A673 (cell line): ENCODE measurements around the gene LMO1. TPM values are rescaled to one million over a fixed set of nuclear protein-coding genes. Genes with fewer than 3 reads are reported as not detected.

Source experiments
- BruUV-seq: library from RNA; stranded (reverse); fragments of 400-500 nt; replicated peaks from 2 replicates; lab custom pipeline; 2021; lab: Mats Ljungman, UMichigan
- CTCF ChIA-PET: fragments of 300-600 bp; sonication (Branson Sonifier 250); formaldehyde crosslinking; loops from one replicate; lab custom pipeline; 2022; ENCODE audit warnings: antibody characterized with exemption; lab: Charles Lee
- POLR2A ChIA-PET: fragments of 300-600 bp; sonication (Branson Sonifier 250); formaldehyde crosslinking; loops from one replicate; lab custom pipeline; 2022; ENCODE audit warnings: antibody characterized with exemption; ENCODE audit not compliant: low non-redundant PET; lab: Charles Lee
- DNase-seq: peaks from one replicate; pipeline ENCODE4 v3.0.0-alpha.2; 2015; ENCODE audit warnings: low spot score
- H3K27ac ChIP-seq: fragments of 200-600 bp; sonication (generic); 2 replicates; pipeline ENCODE4 v1.5.1; 2016; ENCODE audit warnings: mixed run types, low read depth, mild to moderate bottlenecking, mixed read lengths, antibody characterized with exemption, low read length; ENCODE audit not compliant: poor library complexity, severe bottlenecking
- H3K27me3 ChIP-seq: fragments of 200-600 bp; sonication (generic); replicated peaks from 2 replicates; pipeline ENCODE4 v1.6.1; 2017; ENCODE audit warnings: mixed run types, low read depth, mild to moderate bottlenecking, mixed read lengths, antibody characterized with exemption, low read length; ENCODE audit not compliant: insufficient read depth, poor library complexity
- H3K36me3 ChIP-seq: fragments of 200-600 bp; sonication (generic); 2 replicates; pipeline ENCODE4 v1.6.1; 2016; ENCODE audit warnings: mixed run types, mild to moderate bottlenecking, mixed read lengths, antibody characterized with exemption, low read length; ENCODE audit not compliant: insufficient read depth, poor library complexity, severe bottlenecking
- H3K4me1 ChIP-seq: fragments of 200-600 bp; sonication (generic); 2 replicates; pipeline ENCODE4 v1.6.1; 2017; ENCODE audit warnings: mixed run types, mild to moderate bottlenecking, mixed read lengths, antibody characterized with exemption, low read length; ENCODE audit not compliant: insufficient read depth, poor library complexity, severe bottlenecking
- H3K4me3 ChIP-seq: fragments of 200-600 bp; sonication (generic); 2 replicates; pipeline ENCODE4 v1.5.1; 2016; ENCODE audit warnings: low read depth, mixed run types, mild to moderate bottlenecking, mixed read lengths, low read length; ENCODE audit not compliant: poor library complexity, severe bottlenecking
- H3K9me3 ChIP-seq: fragments of 200-600 bp; sonication (generic); 2 replicates; pipeline ENCODE4 v1.6.1; 2016; ENCODE audit warnings: mixed run types, low read depth, mild to moderate bottlenecking, mixed read lengths, antibody characterized with exemption, low read length; ENCODE audit not compliant: poor library complexity, severe bottlenecking
- CTCF ChIP-seq: fragments of 300-800, 200-600 bp; sonication (generic); conservative IDR thresholded peaks from 2 replicates; pipeline ENCODE4 v1.5.1; 2017; ENCODE audit warnings: low read depth, mild to moderate bottlenecking, antibody characterized with exemption, low read length, moderate library complexity, mixed read lengths
- EZH2 ChIP-seq: fragments of 200-600 bp; sonication (generic); IDR thresholded peaks from 2 replicates; pipeline ENCODE4 v1.6.1; 2017; ENCODE audit warnings: borderline replicate concordance, low read depth, mild to moderate bottlenecking, mixed read lengths, antibody characterized with exemption, low read length; ENCODE audit not compliant: poor library complexity, severe bottlenecking
- intact Hi-C: fragments of 100-400 bp; cut with micrococcal nuclease; formaldehyde crosslinking; loops from one replicate; pipeline ENCODE4 v1.10.0; 2022; ENCODE audit not compliant: unreplicated experiment
- total RNA-seq: library from RNA; stranded (reverse); gene quantifications from 2 replicates; pipeline ENCODE4 v1.2.3, GENCODE V29; 2021

The LMO1 gene
- total RNA-seq, 1 experiment from 2014 or later, result not detected

- peaks cover 14% of the 10 kb centered on the region for H3K27me3 ChIP-seq
- no peak overlapping the region for H3K4me3 ChIP-seq
- CTCF ChIA-PET, result no interaction called here
- POLR2A ChIA-PET, result no interaction called here
- no peaks in the 10 kb centered on the region for H3K9me3 ChIP-seq
- TF ChIP-seq CTCF (no peak), EZH2 (no peak)
- no TSS peak for BruUV-seq
- intact Hi-C loops, result no loop called here
- no peak for DNase-seq
- H3K4me1 ChIP-seq, result no peaks in the 10 kb centered on the region
- H3K36me3 ChIP-seq, result no peaks in the 10 kb centered on the region
- H3K27ac ChIP-seq, result no peak overlapping the region
Observed at GRCh38 chr11:8231979-8232378, 31.7 kb downstream of the LMO1 start.

GRCh38 chr11:8230921-8231847 lies 32.5 kb downstream of the LMO1 start:
- no TSS peak for BruUV-seq
- ChIA-PET CTCF (no interaction called here), POLR2A (no interaction called here)
- Histone ChIP-seq H3K4me3 (no peak overlapping the region), H3K27me3 (peaks cover 14% of the 10 kb centered on the region), H3K36me3 (no peaks in the 10 kb centered on the region), H3K27ac (no peak overlapping the region), H3K4me1 (no peaks in the 10 kb centered on the region), H3K9me3 (no peaks in the 10 kb centered on the region)
- TF ChIP-seq CTCF, result no peak
- no peak for TF ChIP-seq EZH2
- intact Hi-C loops, result no loop called here
- no peak for DNase-seq

GRCh38 chr11:8230178-8230859 lies 33.4 kb downstream of the LMO1 start:
- Histone ChIP-seq H3K4me3 (no peak overlapping the region), H3K4me1 (no peaks in the 10 kb centered on the region), H3K27me3 (peaks cover 8% of the 10 kb centered on the region), H3K27ac (no peak overlapping the region), H3K9me3 (no peaks in the 10 kb centered on the region), H3K36me3 (no peaks in the 10 kb centered on the region)
- no peak for DNase-seq
- TF ChIP-seq EZH2 (no peak), CTCF (no peak)
- intact Hi-C loops, result no loop called here
- POLR2A ChIA-PET, result no interaction called here
- CTCF ChIA-PET, result interaction anchor here (0.6 kb wide), 1 partner anchor 38 kb away, joined by 4 read pairs; no protein-coding TSS in a partner anchor
- no TSS peak for BruUV-seq
